Breast epithelium (tissue), 4 donors: ENCODE measurements around the gene SSH2. TPM values are rescaled to one million over a fixed set of nuclear protein-coding genes. Genes with fewer than 3 reads are reported as not detected.

ENCODE experiments used
- DNase-seq, 2 donors: peaks; one replicate each; pipeline ENCODE4 v3.0.0-alpha.2; 2019; ENCODE audit warnings: low spot score in 2 of 2
- H3K27ac ChIP-seq, 2 donors: fragments of 200-600 bp; sonication (generic) in 1 of 2; one replicate each; pipeline ENCODE4 v1.5.1; 2016 to 2019; ENCODE audit warnings: mild to moderate bottlenecking in 1 of 2
- H3K27me3 ChIP-seq, 2 donors: fragments of 200-600 bp; sonication (generic) in 1 of 2; one replicate each; pipeline versions ENCODE4 v1.5.1 to v1.6.0; 2017 to 2019; ENCODE audit warnings: control low read depth in 1 of 2, mild to moderate bottlenecking in 1 of 2
- H3K36me3 ChIP-seq: fragments of 200-600 bp; one replicate; pipeline ENCODE4 v1.5.1; 2019
- H3K4me1 ChIP-seq, 2 donors: fragments of 200-600 bp; sonication (generic); one replicate each; pipeline ENCODE4 v1.5.1; 2016 to 2019; ENCODE audit warnings: control low read depth in 1 of 2
- H3K4me3 ChIP-seq, 3 donors: fragments of 200-600 bp; sonication (generic); 1 replicate in 2 of 3; 2 replicates in 1 of 3; pipeline ENCODE4 v1.5.1; 2016 to 2019; ENCODE audit warnings: mild to moderate bottlenecking in 3 of 3, moderate library complexity in 2 of 3
- H3K9me3 ChIP-seq, 2 donors: fragments of 200-600 bp; sonication (generic) in 1 of 2; one replicate each; pipeline ENCODE4 v1.5.1; 2016 to 2019; ENCODE audit warnings: control low read depth in 1 of 2
- CTCF ChIP-seq, 3 donors: fragments of 450-650 bp; IDR thresholded peaks; one replicate each; pipeline ENCODE4 v1.5.1; 2016 to 2017; ENCODE audit warnings: antibody characterized with exemption in 3 of 3, mild to moderate bottlenecking in 3 of 3, moderate library complexity in 3 of 3
- POLR2A ChIP-seq: fragments of 450-650 bp; IDR thresholded peaks from one replicate; pipeline ENCODE4 v1.6.1; 2016; ENCODE audit warnings: antibody characterized with exemption, mild to moderate bottlenecking, moderate library complexity
- POLR2AphosphoS5 ChIP-seq, 3 donors: sonication (generic); formaldehyde crosslinking; IDR thresholded peaks; one replicate each; pipeline ENCODE4 v1.6.1; 2017; ENCODE audit warnings: antibody characterized with exemption in 3 of 3
- intact Hi-C: fragments of 100-400 bp; cut with DNase I; formaldehyde crosslinking; loops from one replicate; pipeline ENCODE4 v1.15.1; 2023; ENCODE audit warnings: low total_unique reads
- total RNA-seq, 3 donors: library from RNA; depleted of rRNA; stranded (reverse); fragments of >200 nt; gene quantifications; one replicate each; pipeline ENCODE4 v1.1.0, GENCODE V29; 2016

SSH2 gene
- total RNA-seq, 3 donors from 2014 or later: 23.0 to 64.2 (median 25.9) TPM

GRCh38 chr17:29671661-29672060 is 258.4 kb downstream of the SSH2 start:
- intact Hi-C loops: no loop called here
- H3K36me3 ChIP-seq: no peaks in the 10 kb centered on the region
- no peak for DNase-seq
- H3K4me1 ChIP-seq: no peaks in the 10 kb centered on the region
- H3K4me3 ChIP-seq: no peak overlapping the region
- TF ChIP-seq POLR2A (no peak), POLR2AphosphoS5 (IDR thresholded peaks at IDR 0.05) (no peak), CTCF (IDR thresholded peaks at IDR 0.05) (no peak)
- no peaks in the 10 kb centered on the region for H3K27me3 ChIP-seq
- H3K27ac ChIP-seq: no peak overlapping the region
- H3K9me3 ChIP-seq: no peaks in the 10 kb centered on the region

GRCh38 chr17:29669266-29669665 is 260.8 kb downstream of the SSH2 start:
- intact Hi-C loops: no loop called here
- H3K27me3 ChIP-seq: no peaks in the 10 kb centered on the region
- no peaks in the 10 kb centered on the region for H3K9me3 ChIP-seq
- no peak for TF ChIP-seq POLR2AphosphoS5 (IDR thresholded peaks at IDR 0.05)
- TF ChIP-seq POLR2A: no peak
- no peak for TF ChIP-seq CTCF (IDR thresholded peaks at IDR 0.05)
- no peaks in the 10 kb centered on the region for H3K4me1 ChIP-seq
- no peak overlapping the region for H3K27ac ChIP-seq
- H3K36me3 ChIP-seq: peaks cover 4% of the 10 kb centered on the region
- H3K4me3 ChIP-seq: no peak overlapping the region
- DNase-seq: no peak

- DNase-seq: no peak
- peaks cover 4% of the 10 kb centered on the region for H3K36me3 ChIP-seq
- no peak for TF ChIP-seq CTCF (IDR thresholded peaks at IDR 0.05)
- no peak for TF ChIP-seq POLR2AphosphoS5 (IDR thresholded peaks at IDR 0.05)
- no peak for TF ChIP-seq POLR2A
- no peaks in the 10 kb centered on the region for H3K27me3 ChIP-seq
- no peak overlapping the region for H3K27ac ChIP-seq
- intact Hi-C loops: no loop called here
- H3K4me1 ChIP-seq: no peaks in the 10 kb centered on the region
- H3K4me3 ChIP-seq: no peak overlapping the region
- H3K9me3 ChIP-seq: no peaks in the 10 kb centered on the region
Measured at GRCh38 chr17:29667969-29668368, 262.1 kb downstream of the SSH2 start.

- no peak for TF ChIP-seq CTCF (IDR thresholded peaks at IDR 0.05)
- TF ChIP-seq POLR2A: no peak
- no peak for TF ChIP-seq POLR2AphosphoS5 (IDR thresholded peaks at IDR 0.05)
- no peaks in the 10 kb centered on the region for H3K4me1 ChIP-seq
- no peak overlapping the region for H3K27ac ChIP-seq
- H3K9me3 ChIP-seq: no peaks in the 10 kb centered on the region
- DNase-seq: no peak
- intact Hi-C loops: no loop called here
- H3K4me3 ChIP-seq: no peak overlapping the region
- no peaks in the 10 kb centered on the region for H3K27me3 ChIP-seq
- H3K36me3 ChIP-seq: peaks cover 4% of the 10 kb centered on the region
Measured at GRCh38 chr17:29665481-29665810, 264.6 kb downstream of the SSH2 start.

GRCh38 chr17:29664743-29665480 is 265.1 kb downstream of the SSH2 start:
- H3K36me3 ChIP-seq: peaks cover 4% of the 10 kb centered on the region
- H3K27me3 ChIP-seq: no peaks in the 10 kb centered on the region
- no peak overlapping the region for H3K4me3 ChIP-seq
- TF ChIP-seq CTCF (IDR thresholded peaks at IDR 0.05) (no peak), POLR2AphosphoS5 (IDR thresholded peaks at IDR 0.05) (no peak), POLR2A (no peak)
- no peaks in the 10 kb centered on the region for H3K4me1 ChIP-seq
- H3K9me3 ChIP-seq: no peaks in the 10 kb centered on the region
- intact Hi-C loops: no loop called here
- DNase-seq: no peak
- H3K27ac ChIP-seq: no peak overlapping the region
